K562 (cell line): ENCODE results near the gene ACER2. TPM values are rescaled to one million over a fixed set of nuclear protein-coding genes. Genes with fewer than 3 reads are reported as not detected.

Experiments
- ATAC-seq: fragments of 200-7000 bp; cut with Tn5 transposase; 3 replicates; pipeline ENCODE4 v1.9.1; 2020; ENCODE audit warnings: moderate library complexity
- BruUV-seq: library from RNA; stranded (reverse); fragments of 400-500 nt; replicated peaks from 2 replicates; lab custom pipeline; 2021; lab: Mats Ljungman, UMichigan
- CTCF ChIA-PET: fragments of 300-600 bp; formaldehyde crosslinking; extraction: SDS; loops from one replicate; lab custom pipeline; 2021; ENCODE audit warnings: low intra/inter-chr PET ratio; lab: Yijun Ruan, JAX
- POLR2A ChIA-PET: fragments of 300-600, 350-650 bp; sonication (Branson Sonifier 250); formaldehyde crosslinking; extraction: SDS; loops from one replicate; lab custom pipeline; 2021; ENCODE audit warnings: antibody characterized with exemption, inconsistent platforms; lab: Yijun Ruan, JAX
- DNase-seq, 4 experiments: peaks; one replicate each; pipeline versions ENCODE4 v3.0.0 to v3.0.0-alpha.2; 2011 to 2018; ENCODE audit warnings: low spot score in 3 of 4, mixed read lengths in 3 of 4; ENCODE audit errors: extremely low read depth in 1 of 4
- FAIRE-seq: peaks from 2 replicates; lab custom pipeline; 2011; peaks lifted over from hg19 to GRCh38; lab: Jason Lieb, UNC
- H2AFZ ChIP-seq: 2 replicates; pipeline ENCODE4 v1.6.0; 2011; ENCODE audit warnings: low read depth, low read length, control low read depth, inconsistent platforms
- H3K27ac ChIP-seq: fragments of 200-600 bp; 3 replicates; pipeline ENCODE4 v1.8.0; 2011; ENCODE audit warnings: low read depth, mild to moderate bottlenecking, control low read depth, inconsistent platforms, low read length, moderate library complexity, mixed read lengths; ENCODE audit errors: extremely low read depth
- H3K27me3 ChIP-seq, 2 experiments: fragments of 300-600 bp in 1 of 2; 2 replicates in 1 of 2; 3 replicates in 1 of 2; pipeline versions ENCODE4 v1.6.0 to v1.8.0; 2011; ENCODE audit warnings: inconsistent platforms in 2 of 2, low read length in 2 of 2, mild to moderate bottlenecking in 1 of 2, mixed read lengths in 1 of 2, moderate library complexity in 1 of 2; ENCODE audit not compliant: control insufficient read depth in 2 of 2, insufficient read depth in 2 of 2
- H3K36me3 ChIP-seq: fragments of 300-600 bp; 3 replicates; pipeline ENCODE4 v1.8.0; 2011; ENCODE audit warnings: mild to moderate bottlenecking, low read length, inconsistent platforms; ENCODE audit not compliant: control insufficient read depth, insufficient read depth
- H3K4me1 ChIP-seq, 2 experiments: fragments of 200-600 bp in 1 of 2; replicated peaks in 1 of 2; 2 replicates in 1 of 2; 3 replicates in 1 of 2; pipeline versions ENCODE4 v1.5.1 to v1.8.0; 2011; ENCODE audit warnings: inconsistent platforms in 2 of 2, low read length in 2 of 2, mild to moderate bottlenecking in 1 of 2, mixed read lengths in 1 of 2, moderate library complexity in 1 of 2; ENCODE audit not compliant: control insufficient read depth in 2 of 2, insufficient read depth in 2 of 2
- H3K4me2 ChIP-seq: 2 replicates; pipeline ENCODE4 v1.6.1; 2011; ENCODE audit warnings: low read length, control low read depth, inconsistent platforms, mixed read lengths; ENCODE audit not compliant: insufficient read depth
- H3K4me3 ChIP-seq: fragments of 200-600 bp; sonication (generic), shearing (Covaris generic); 2 replicates; pipeline ENCODE4 v1.5.1; 2016; ENCODE audit warnings: control low read depth, inconsistent platforms
- H3K79me2 ChIP-seq: fragments of 200-600 bp; 3 replicates; pipeline ENCODE4 v1.8.0; 2011; ENCODE audit warnings: low read length, inconsistent platforms; ENCODE audit not compliant: control insufficient read depth, insufficient read depth
- H3K9ac ChIP-seq, 2 experiments: 2 replicates each; pipeline versions ENCODE4 v1.6.0 to v1.6.1; 2011; ENCODE audit warnings: low read depth in 2 of 2, low read length in 2 of 2, control low read depth in 1 of 2, inconsistent platforms in 1 of 2, mild to moderate bottlenecking in 1 of 2, mixed read lengths in 1 of 2; ENCODE audit not compliant: insufficient read depth in 1 of 2
- H3K9me1 ChIP-seq: one replicate; pipeline ENCODE4 v1.6.0; 2011; ENCODE audit warnings: inconsistent platforms, mild to moderate bottlenecking, low read length, moderate library complexity; ENCODE audit not compliant: control insufficient read depth, insufficient read depth
- H3K9me3 ChIP-seq: replicated peaks from 2 replicates; pipeline ENCODE4 v1.5.1; 2011; ENCODE audit warnings: low read depth, low read length, inconsistent platforms; ENCODE audit not compliant: control insufficient read depth, insufficient read depth
- H4K20me1 ChIP-seq: replicated peaks from 2 replicates; pipeline ENCODE4 v1.6.1; 2011; ENCODE audit warnings: low read length, inconsistent platforms, mixed read lengths; ENCODE audit not compliant: control insufficient read depth, insufficient read depth
- TCF7L2 ChIP-seq: fragments of 150-350 bp; IDR thresholded peaks from 2 replicates; pipeline ENCODE4 v1.6.1; 2016; ENCODE audit warnings: low read depth, mild to moderate bottlenecking, low read length, moderate library complexity
- WGBS: fragments of 100-300 bp; shearing (Covaris generic); methylation state at CpG from one replicate; pipeline ENCODE4 v1.1.6; 2016; ENCODE audit warnings: low coverage, mixed read lengths; ENCODE audit not compliant: insufficient coverage; ENCODE audit errors: missing lambda C conversion rate; 5-methylcytosine and 5-hydroxymethylcytosine counted together
- in situ Hi-C: fragments of 300-500 bp; cut with MboI; formaldehyde crosslinking; loops from 4 replicates; pipeline ENCODE4 v1.15.0; 2018; ENCODE audit warnings: inconsistent platforms, mixed read lengths
- intact Hi-C: fragments of 100-400 bp; cut with micrococcal nuclease; formaldehyde crosslinking; loops from 2 replicates; pipeline ENCODE4 v1.14.2; 2022
- polyA plus RNA-seq, 8 experiments: library from polyadenylated mRNA; depleted of rRNA in 4 of 8; stranded (reverse) in 5 of 8; unstranded in 3 of 8; fragments of >200 nt; fragmentation: Nextera tagmentation in 2 of 8; fragmentation: Illumina TruSeq in 1 of 8; extraction: Ambion mirVana in 2 of 8; extraction: Trizol in 1 of 8; gene quantifications; 2 replicates each; pipeline versions ENCODE4 v1.2.1 to v1.2.3, GENCODE V29; 2011 to 2014; ENCODE audit warnings: inconsistent platforms in 1 of 8, missing spikeins in 1 of 8
- total RNA-seq, 7 experiments: library from RNA; depleted of rRNA in 6 of 7; stranded (reverse); fragments of >200 nt in 6 of 7; fragmentation: Illumina TruSeq in 2 of 7; extraction: Trizol in 2 of 7; gene quantifications; 2 replicates each; pipeline versions ENCODE4 v1.2.1 to v1.2.3, GENCODE V29; 2011 to 2021; ENCODE audit warnings: low replicate concordance in 1 of 7
- TF ChIP-seq, protein P1 (sequence below): fragments of 450-650 bp; IDR thresholded peaks from 2 replicates; pipeline ENCODE4 v1.6.1; 2016; ENCODE audit warnings: low read depth
- TF ChIP-seq, protein P2 (sequence below): fragments of 250-450 bp; sonication (Bioruptor Pico); IDR thresholded peaks from 2 replicates; pipeline ENCODE4 v1.5.0; 2021; ENCODE audit warnings: mild to moderate bottlenecking, borderline replicate concordance

ACER2 gene
- total and polyA plus RNA-seq, 9 of the 15 experiments (the other 6 are each of a cell fraction or from before 2014, with no cell fraction given): 0.17 to 4.6 (median 3.0) TPM

DNA sequence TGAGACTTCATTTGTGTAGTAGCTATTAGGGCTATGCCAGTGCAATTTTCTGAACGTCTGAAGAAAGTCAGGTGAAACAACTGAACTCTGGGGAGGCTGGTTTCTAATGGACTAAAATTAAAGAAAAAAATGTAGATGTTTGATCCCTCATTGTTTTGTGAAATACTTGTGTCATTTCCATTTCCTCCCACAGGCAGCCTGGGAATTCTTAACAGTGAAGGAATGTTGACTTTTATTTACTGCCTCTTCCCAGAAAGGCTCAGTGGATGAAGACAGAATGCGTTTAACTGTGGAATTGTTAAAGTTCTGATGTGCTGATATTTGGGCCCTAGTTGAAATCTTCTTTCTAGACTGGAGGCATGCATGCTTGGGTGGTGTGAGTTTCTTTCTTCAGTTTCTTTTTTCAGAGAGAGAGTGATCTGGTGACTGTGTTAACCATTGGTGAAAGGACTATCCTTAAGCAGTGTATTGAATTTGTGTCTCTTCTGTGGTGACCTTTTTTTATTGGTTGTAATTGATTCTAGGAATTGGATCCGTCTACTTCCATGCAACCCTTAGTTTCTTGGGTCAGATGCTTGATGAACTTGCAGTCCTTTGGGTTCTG is 15.5 kb downstream of the ACER2 start:
- H3K4me1 ChIP-seq: no peaks in the 10 kb centered on the region
- no peaks in the 10 kb centered on the region for H3K27me3 ChIP-seq
- 0 out of 3 replicates have a peak, but pooled peaks cover 12% of the 10 kb centered on the region for H3K36me3 ChIP-seq
- FAIRE-seq (no peak), ATAC-seq (no peak), DNase-seq (no peak)
- H3K9ac ChIP-seq: no peak overlapping the region
- POLR2A ChIA-PET: no interaction called here
- in situ Hi-C loops (no loop called here), intact Hi-C loops (no loop called here)
- no peak overlapping the region for H2AFZ ChIP-seq
- no peaks in the 10 kb centered on the region for H3K9me3 ChIP-seq
- 44% methylated on average over 3 of the region's 3 CpGs for WGBS
- no peak overlapping the region for H3K4me3 ChIP-seq
- BruUV-seq: no TSS peak
- H4K20me1 ChIP-seq: no peaks in the 10 kb centered on the region
- TF ChIP-seq, protein P1, sequence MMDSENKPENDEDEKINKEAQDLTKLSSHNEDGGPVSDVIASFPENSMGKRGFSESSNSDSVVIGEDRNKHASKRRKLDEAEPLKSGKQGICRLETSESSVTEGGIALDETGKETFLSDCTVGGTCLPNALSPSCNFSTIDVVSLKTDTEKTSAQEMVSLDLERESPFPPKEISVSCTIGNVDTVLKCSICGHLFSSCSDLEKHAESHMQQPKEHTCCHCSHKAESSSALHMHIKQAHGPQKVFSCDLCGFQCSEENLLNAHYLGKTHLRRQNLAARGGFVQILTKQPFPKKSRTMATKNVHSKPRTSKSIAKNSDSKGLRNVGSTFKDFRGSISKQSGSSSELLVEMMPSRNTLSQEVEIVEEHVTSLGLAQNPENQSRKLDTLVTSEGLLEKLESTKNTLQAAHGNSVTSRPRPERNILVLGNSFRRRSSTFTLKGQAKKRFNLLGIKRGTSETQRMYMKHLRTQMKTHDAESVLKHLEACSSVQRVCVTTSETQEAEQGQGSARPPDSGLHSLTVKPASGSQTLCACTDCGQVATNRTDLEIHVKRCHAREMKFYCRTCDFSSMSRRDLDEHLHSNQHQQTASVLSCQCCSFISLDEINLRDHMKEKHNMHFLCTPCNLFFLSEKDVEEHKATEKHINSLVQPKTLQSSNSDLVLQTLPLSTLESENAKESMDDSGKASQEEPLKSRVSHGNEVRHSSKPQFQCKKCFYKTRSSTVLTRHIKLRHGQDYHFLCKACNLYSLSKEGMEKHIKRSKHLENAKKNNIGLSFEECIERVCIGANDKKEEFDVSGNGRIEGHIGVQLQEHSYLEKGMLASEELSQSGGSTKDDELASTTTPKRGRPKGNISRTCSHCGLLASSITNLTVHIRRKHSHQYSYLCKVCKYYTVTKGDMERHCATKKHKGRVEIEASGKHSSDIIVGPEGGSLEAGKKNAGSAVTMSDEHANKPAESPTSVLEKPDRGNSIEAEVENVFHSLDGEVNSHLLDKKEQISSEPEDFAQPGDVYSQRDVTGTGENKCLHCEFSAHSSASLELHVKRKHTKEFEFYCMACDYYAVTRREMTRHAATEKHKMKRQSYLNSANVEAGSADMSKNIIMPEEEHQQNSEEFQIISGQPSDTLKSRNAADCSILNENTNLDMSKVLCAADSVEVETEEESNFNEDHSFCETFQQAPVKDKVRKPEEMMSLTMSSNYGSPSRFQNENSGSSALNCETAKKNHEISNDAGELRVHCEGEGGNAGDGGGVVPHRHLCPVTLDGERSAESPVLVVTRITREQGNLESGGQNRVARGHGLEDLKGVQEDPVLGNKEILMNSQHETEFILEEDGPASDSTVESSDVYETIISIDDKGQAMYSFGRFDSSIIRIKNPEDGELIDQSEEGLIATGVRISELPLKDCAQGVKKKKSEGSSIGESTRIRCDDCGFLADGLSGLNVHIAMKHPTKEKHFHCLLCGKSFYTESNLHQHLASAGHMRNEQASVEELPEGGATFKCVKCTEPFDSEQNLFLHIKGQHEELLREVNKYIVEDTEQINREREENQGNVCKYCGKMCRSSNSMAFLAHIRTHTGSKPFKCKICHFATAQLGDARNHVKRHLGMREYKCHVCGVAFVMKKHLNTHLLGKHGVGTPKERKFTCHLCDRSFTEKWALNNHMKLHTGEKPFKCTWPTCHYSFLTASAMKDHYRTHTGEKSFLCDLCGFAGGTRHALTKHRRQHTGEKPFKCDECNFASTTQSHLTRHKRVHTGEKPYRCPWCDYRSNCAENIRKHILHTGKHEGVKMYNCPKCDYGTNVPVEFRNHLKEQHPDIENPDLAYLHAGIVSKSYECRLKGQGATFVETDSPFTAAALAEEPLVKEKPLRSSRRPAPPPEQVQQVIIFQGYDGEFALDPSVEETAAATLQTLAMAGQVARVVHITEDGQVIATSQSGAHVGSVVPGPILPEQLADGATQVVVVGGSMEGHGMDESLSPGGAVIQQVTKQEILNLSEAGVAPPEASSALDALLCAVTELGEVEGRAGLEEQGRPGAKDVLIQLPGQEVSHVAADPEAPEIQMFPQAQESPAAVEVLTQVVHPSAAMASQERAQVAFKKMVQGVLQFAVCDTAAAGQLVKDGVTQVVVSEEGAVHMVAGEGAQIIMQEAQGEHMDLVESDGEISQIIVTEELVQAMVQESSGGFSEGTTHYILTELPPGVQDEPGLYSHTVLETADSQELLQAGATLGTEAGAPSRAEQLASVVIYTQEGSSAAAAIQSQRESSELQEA: no peak
- TF ChIP-seq, protein P2, sequence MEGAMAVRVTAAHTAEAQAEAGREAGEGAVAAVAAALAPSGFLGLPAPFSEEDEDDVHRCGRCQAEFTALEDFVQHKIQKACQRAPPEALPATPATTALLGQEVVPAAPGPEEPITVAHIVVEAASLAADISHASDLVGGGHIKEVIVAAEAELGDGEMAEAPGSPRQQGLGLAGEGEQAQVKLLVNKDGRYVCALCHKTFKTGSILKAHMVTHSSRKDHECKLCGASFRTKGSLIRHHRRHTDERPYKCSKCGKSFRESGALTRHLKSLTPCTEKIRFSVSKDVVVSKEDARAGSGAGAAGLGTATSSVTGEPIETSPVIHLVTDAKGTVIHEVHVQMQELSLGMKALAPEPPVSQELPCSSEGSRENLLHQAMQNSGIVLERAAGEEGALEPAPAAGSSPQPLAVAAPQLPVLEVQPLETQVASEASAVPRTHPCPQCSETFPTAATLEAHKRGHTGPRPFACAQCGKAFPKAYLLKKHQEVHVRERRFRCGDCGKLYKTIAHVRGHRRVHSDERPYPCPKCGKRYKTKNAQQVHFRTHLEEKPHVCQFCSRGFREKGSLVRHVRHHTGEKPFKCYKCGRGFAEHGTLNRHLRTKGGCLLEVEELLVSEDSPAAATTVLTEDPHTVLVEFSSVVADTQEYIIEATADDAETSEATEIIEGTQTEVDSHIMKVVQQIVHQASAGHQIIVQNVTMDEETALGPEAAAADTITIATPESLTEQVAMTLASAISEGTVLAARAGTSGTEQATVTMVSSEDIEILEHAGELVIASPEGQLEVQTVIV (CRISPR knock-in tag): no peak
- TF ChIP-seq TCF7L2: no peak
- H3K27ac ChIP-seq: no peak overlapping the region
- H3K9me1 ChIP-seq: no peaks in the 10 kb centered on the region
- CTCF ChIA-PET: no interaction called here
- H3K4me2 ChIP-seq: no peak overlapping the region
- no peaks in the 10 kb centered on the region for H3K79me2 ChIP-seq
